Liver (tissue), 9 donors: ENCODE measurements around the gene SLC7A11. TPM values are rescaled to one million over a fixed set of nuclear protein-coding genes. Genes with fewer than 3 reads are reported as not detected.

ENCODE experiments used
- DNase-seq: peaks from one replicate; pipeline ENCODE4 v3.0.0-alpha.2; 2017; ENCODE audit warnings: low spot score
- H3K27ac ChIP-seq, 2 donors: one replicate each; pipeline ENCODE4 v1.7.0; 2013; ENCODE audit warnings: inconsistent platforms in 2 of 2, low read length in 2 of 2, control low read depth in 1 of 2, low read depth in 1 of 2, mild to moderate bottlenecking in 1 of 2
- H3K27me3 ChIP-seq, 4 donors: one replicate each; pipeline versions ENCODE4 v1.6.1 to v1.7.0; 2013; ENCODE audit warnings: low read length in 3 of 4, inconsistent platforms in 1 of 4, mild to moderate bottlenecking in 1 of 4, moderate library complexity in 1 of 4; ENCODE audit not compliant: control insufficient read depth in 4 of 4, insufficient read depth in 4 of 4
- H3K36me3 ChIP-seq, 4 donors: one replicate each; pipeline versions ENCODE4 v1.6.1 to v1.7.0; 2013; ENCODE audit warnings: low read length in 3 of 4, mild to moderate bottlenecking in 3 of 4, low read depth in 1 of 4, moderate library complexity in 1 of 4; ENCODE audit not compliant: control insufficient read depth in 4 of 4, insufficient read depth in 3 of 4
- H3K4me1 ChIP-seq, 4 donors: one replicate each; pipeline versions ENCODE4 v1.6.1 to v1.7.0; 2013; ENCODE audit warnings: low read length in 3 of 4, mild to moderate bottlenecking in 3 of 4, moderate library complexity in 1 of 4; ENCODE audit not compliant: control insufficient read depth in 4 of 4, insufficient read depth in 4 of 4
- H3K4me3 ChIP-seq, 3 donors: one replicate each; pipeline versions ENCODE4 v1.6.1 to v1.7.0; 2013; ENCODE audit warnings: low read length in 3 of 3, control low read depth in 1 of 3, low read depth in 1 of 3, mild to moderate bottlenecking in 1 of 3
- H3K9ac ChIP-seq, 2 donors: one replicate each; pipeline ENCODE4 v1.7.0; 2013; ENCODE audit warnings: low read length in 2 of 2, mild to moderate bottlenecking in 2 of 2, moderate library complexity in 2 of 2, control low read depth in 1 of 2, low read depth in 1 of 2
- H3K9me3 ChIP-seq, 4 donors: one replicate each; pipeline versions ENCODE4 v1.6.1 to v1.7.0; 2013; ENCODE audit warnings: low read length in 3 of 4; ENCODE audit not compliant: control insufficient read depth in 4 of 4
- ATF3 ChIP-seq: IDR thresholded peaks from 2 replicates; pipeline ENCODE4 v1.6.1; 2016; ENCODE audit warnings: antibody characterized with exemption
- CTCF ChIP-seq: fragments of 150-350 bp; IDR thresholded peaks from 2 replicates; pipeline ENCODE4 v1.5.1; 2017; ENCODE audit warnings: improper control_type of control experiment, low read depth, low read length; ENCODE audit not compliant: missing input control
- EGR1 ChIP-seq, 2 donors: IDR thresholded peaks; 2 replicates each; pipeline ENCODE4 v1.6.1; 2016 to 2018; ENCODE audit warnings: antibody characterized with exemption in 2 of 2, low read depth in 2 of 2
- FOXA1 ChIP-seq: IDR thresholded peaks from 2 replicates; pipeline ENCODE4 v1.6.1; 2016; ENCODE audit warnings: antibody characterized with exemption
- FOXA2 ChIP-seq: IDR thresholded peaks from 2 replicates; pipeline ENCODE4 v1.6.1; 2016; ENCODE audit warnings: antibody characterized with exemption
- GABPA ChIP-seq, 2 donors: IDR thresholded peaks in 1 of 2; conservative IDR thresholded peaks in 1 of 2; 2 replicates each; pipeline ENCODE4 v1.6.1; 2016; ENCODE audit warnings: antibody characterized with exemption in 2 of 2, mild to moderate bottlenecking in 1 of 2, moderate library complexity in 1 of 2
- HNF4G ChIP-seq: IDR thresholded peaks from 2 replicates; pipeline ENCODE4 v1.6.1; 2016; ENCODE audit warnings: antibody characterized with exemption
- JUND ChIP-seq, 2 donors: IDR thresholded peaks; 2 replicates each; pipeline ENCODE4 v1.6.1; 2016; ENCODE audit warnings: antibody characterized with exemption in 2 of 2
- MAX ChIP-seq: IDR thresholded peaks from 2 replicates; pipeline ENCODE4 v1.6.1; 2016; ENCODE audit warnings: antibody characterized with exemption
- RAD21 ChIP-seq, 2 donors: IDR thresholded peaks; 2 replicates each; pipeline ENCODE4 v1.6.1; 2016; ENCODE audit warnings: antibody characterized with exemption in 2 of 2, mild to moderate bottlenecking in 2 of 2
- RXRA ChIP-seq, 2 donors: IDR thresholded peaks; 2 replicates each; pipeline ENCODE4 v1.6.1; 2017 to 2018; ENCODE audit warnings: antibody characterized with exemption in 2 of 2, mild to moderate bottlenecking in 1 of 2
- SP1 ChIP-seq: IDR thresholded peaks from 2 replicates; pipeline ENCODE4 v1.6.1; 2018; ENCODE audit warnings: antibody characterized with exemption, mild to moderate bottlenecking
- TAF1 ChIP-seq: conservative IDR thresholded peaks from 2 replicates; pipeline ENCODE4 v1.6.1; 2016; ENCODE audit warnings: antibody characterized with exemption, mild to moderate bottlenecking
- YY1 ChIP-seq: IDR thresholded peaks from 2 replicates; pipeline ENCODE4 v1.6.1; 2016; ENCODE audit warnings: antibody characterized with exemption, mild to moderate bottlenecking
- ZBTB33 ChIP-seq: IDR thresholded peaks from 2 replicates; pipeline ENCODE4 v1.6.1; 2016; ENCODE audit warnings: antibody characterized with exemption
- WGBS: extraction: QIAGEN DNeasy Blood & Tissue Kit; methylation state at CpG from one replicate; pipeline ENCODE4 v1.1.7; 2013; 5-methylcytosine and 5-hydroxymethylcytosine counted together
- polyA plus RNA-seq, 2 donors: library from polyadenylated mRNA; stranded (reverse) in 1 of 2; unstranded in 1 of 2; fragments of 200-250 nt in 1 of 2; fragments of >200 nt in 1 of 2; fragmentation: Nextera tagmentation in 1 of 2; extraction: Ambion mirVana in 1 of 2; gene quantifications; one replicate each; pipeline versions ENCODE4 v1.2.1 to v1.2.3, GENCODE V29; 2013 to 2015
- total RNA-seq, 2 donors: library from RNA; depleted of rRNA; stranded (reverse); fragments of >200 nt; gene quantifications; one replicate each; pipeline ENCODE4 v1.2.3, GENCODE V29; 2014
- donor health status: healthy.
- donor health status: healthy.
- donor health status: healthy.
- donor health status: healthy.
- donor health status: healthy.

Gene SLC7A11
- total and polyA plus RNA-seq, 4 donors, result 0.02 to 1.9 (median 0.29) TPM

- H3K27me3 ChIP-seq, result no peaks in the 10 kb centered on the region
- H3K4me1 ChIP-seq, result no peaks in the 10 kb centered on the region
- no peak overlapping the region for H3K9ac ChIP-seq
- H3K27ac ChIP-seq, result no peak overlapping the region
- 85% methylated on average over 3 of the region's 3 CpGs for WGBS
- no peaks in the 10 kb centered on the region for H3K9me3 ChIP-seq
- no peaks in the 10 kb centered on the region for H3K36me3 ChIP-seq
- no peak overlapping the region for H3K4me3 ChIP-seq
- TF ChIP-seq JUND (IDR thresholded peaks at IDR 0.05), result no peak
- TF ChIP-seq EGR1 (IDR thresholded peaks at IDR 0.05; ENCODE audit: low read depth in 2 of 2), result no peak
- TF ChIP-seq YY1, result no peak
- no peak for TF ChIP-seq RAD21 (IDR thresholded peaks at IDR 0.05)
- TF ChIP-seq GABPA (IDR thresholded peaks at IDR 0.05 in 1 of 2, conservative IDR thresholded peaks at IDR 0.05 in 1 of 2), result no peak
- TF ChIP-seq FOXA1, result no peak
- no peak for TF ChIP-seq TAF1
- TF ChIP-seq CTCF, result no peak
- TF ChIP-seq ATF3, result no peak
- no peak for TF ChIP-seq RXRA (IDR thresholded peaks at IDR 0.05)
- no peak for TF ChIP-seq HNF4G
- TF ChIP-seq ZBTB33, result no peak
- TF ChIP-seq MAX, result no peak
- TF ChIP-seq SP1, result no peak
- DNase-seq, result no peak
Observed at GRCh38 chr4:138275963-138276621, 33.9 kb upstream of the SLC7A11 start.

- no peak for DNase-seq
- Histone ChIP-seq H3K27ac (no peak overlapping the region), H3K36me3 (no peaks in the 10 kb centered on the region), H3K4me3 (no peak overlapping the region), H3K4me1 (no peaks in the 10 kb centered on the region), H3K9me3 (no peaks in the 10 kb centered on the region), H3K27me3 (no peaks in the 10 kb centered on the region), H3K9ac (no peak overlapping the region)
- WGBS, result 99% methylated on average over 1 of the region's 1 CpG
- TF ChIP-seq FOXA2 (no peak), YY1 (no peak), GABPA (IDR thresholded peaks at IDR 0.05 in 1 of 2, conservative IDR thresholded peaks at IDR 0.05 in 1 of 2) (no peak), FOXA1 (no peak), MAX (no peak), TAF1 (no peak), HNF4G (no peak), RXRA (IDR thresholded peaks at IDR 0.05) (no peak), JUND (IDR thresholded peaks at IDR 0.05) (no peak), ATF3 (no peak), RAD21 (IDR thresholded peaks at IDR 0.05) (no peak)
Observed at GRCh38 chr4:138275216-138275615, 33.1 kb upstream of the SLC7A11 start.
